ENCODE data around the gene TGFBR3. TPM values are rescaled to one million over a fixed set of nuclear protein-coding genes. Genes with fewer than 3 reads are reported as not detected.

The TGFBR3 gene
- total and polyA plus RNA-seq, 2 of the 8 experiments (the other 6 are each of a cell fraction or from before 2014, with no cell fraction given): 2.0 to 6.1 TPM

- POLR2A ChIA-PET (ENCODE audit: partially characterized antibody): no interaction called here
- no peak overlapping the region for H3K18ac ChIP-seq (ENCODE audit: extremely low read depth, low read length)
- TF ChIP-seq BACH1 (IDR thresholded peaks at IDR 0.05; ENCODE audit: low read length) (no peak), RBBP5 (IDR thresholded peaks at IDR 0.05; ENCODE audit: borderline replicate concordance, low read depth, low read length) (no peak), PHF8 (conservative IDR thresholded peaks at IDR 0.05; ENCODE audit: low read depth, low read length) (no peak), EP300 (IDR thresholded peaks at IDR 0.05; ENCODE audit: borderline replicate concordance in 1 of 2, low read depth in 2 of 2, low read length in 2 of 2) (no peak), BCL11A (IDR thresholded peaks at IDR 0.05; ENCODE audit: low read depth in 2 of 2, low read length in 2 of 2) (no peak), POLR2A (IDR thresholded peaks at IDR 0.05; ENCODE audit: control extremely low read depth in 1 of 2, low read depth in 2 of 2, low read length in 2 of 2) (no peak), CTBP2 (IDR thresholded peaks at IDR 0.05; ENCODE audit: borderline replicate concordance, insufficient read depth, insufficient read length, low read length) (no peak), TCF12 (IDR thresholded peaks at IDR 0.05; ENCODE audit: low read depth, low read length) (no peak), MAFK (IDR thresholded peaks at IDR 0.05; ENCODE audit: low read depth, low read length) (no peak), TBP (IDR thresholded peaks at IDR 0.05; ENCODE audit: low read depth, low read length) (no peak), YY1 (IDR thresholded peaks at IDR 0.05; ENCODE audit: low read depth, low read length) (no peak), USF2 (IDR thresholded peaks at IDR 0.05; ENCODE audit: low read length) (no peak)
- TF ChIP-seq, protein P1, sequence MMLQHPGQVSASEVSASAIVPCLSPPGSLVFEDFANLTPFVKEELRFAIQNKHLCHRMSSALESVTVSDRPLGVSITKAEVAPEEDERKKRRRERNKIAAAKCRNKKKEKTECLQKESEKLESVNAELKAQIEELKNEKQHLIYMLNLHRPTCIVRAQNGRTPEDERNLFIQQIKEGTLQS (IDR thresholded peaks at IDR 0.05; ENCODE audit: insufficient read depth, low read depth, low read length): no peak
These were observed 131.6 kb downstream of the TGFBR3 start for GRCh38 chr1:91754348-91754747.

More at GRCh38 chr1:91754348-91754747, 131.6 kb downstream of the TGFBR3 start:
- Histone ChIP-seq H3K36me3 (ENCODE audit: control insufficient read depth in 2 of 4, insufficient read depth in 4 of 4, low read length in 3 of 4) (no peaks in the 10 kb centered on the region), H2BK5ac (ENCODE audit: low read depth, low read length) (no peak overlapping the region), H2AK5ac (ENCODE audit: low read depth, low read length) (no peak overlapping the region), H2AFZ (ENCODE audit: low read length) (no peak overlapping the region), H2BK120ac (replicated peaks; ENCODE audit: low read depth, low read length) (no peak overlapping the region), H2BK20ac (ENCODE audit: low read length) (no peak overlapping the region), H3K27me3 (replicated peaks in 1 of 4; ENCODE audit: control insufficient read depth in 3 of 4, extremely low read depth in 1 of 4, insufficient read depth in 3 of 4, low read length in 3 of 4) (no peaks in the 10 kb centered on the region), H3K79me1 (ENCODE audit: low read depth, low read length) (no peaks in the 10 kb centered on the region), H3K4ac (replicated peaks; ENCODE audit: insufficient read length, low read depth, low read length) (no peak overlapping the region), H3K4me3 (ENCODE audit: extremely low read depth in 1 of 4, insufficient read depth in 2 of 4, low read depth in 3 of 4, low read length in 4 of 4) (no peak overlapping the region), H3K79me2 (ENCODE audit: control insufficient read depth in 1 of 2, insufficient read depth in 2 of 2, low read length in 2 of 2) (no peaks in the 10 kb centered on the region), H3K9me3 (ENCODE audit: insufficient read depth in 2 of 2, low read depth in 1 of 2, low read length in 1 of 2) (no peaks in the 10 kb centered on the region), H3K23me2 (ENCODE audit: low read depth, low read length) (no peaks in the 10 kb centered on the region), H3K9ac (replicated peaks in 1 of 4; ENCODE audit: extremely low read depth in 1 of 4, low read depth in 3 of 4, low read length in 3 of 4) (no peak overlapping the region), H3K14ac (ENCODE audit: insufficient read length) (no peak overlapping the region), H2BK12ac (ENCODE audit: low read depth, low read length) (no peak overlapping the region), H4K5ac (ENCODE audit: insufficient read length, low read depth, low read length) (no peak overlapping the region), H3K4me1 (replicated peaks in 1 of 4; ENCODE audit: control insufficient read depth in 3 of 4, insufficient read depth in 4 of 4, low read length in 3 of 4) (peaks cover 0 to 5% (median 2%) of the 10 kb centered on the region in 4 experiments; a peak in 1 of 7 replicates), H3K4me2 (ENCODE audit: insufficient read depth in 1 of 2, low read depth in 2 of 2, low read length in 2 of 2) (no peak overlapping the region), H3K56ac (replicated peaks; ENCODE audit: insufficient read length, low read depth, low read length) (no peak overlapping the region), H4K91ac (replicated peaks; ENCODE audit: insufficient read length, low read length) (no peak overlapping the region), H2BK15ac (ENCODE audit: low read length) (no peak overlapping the region), H3K27ac (ENCODE audit: low read depth, low read length) (no peak overlapping the region), H3K23ac (ENCODE audit: insufficient read length) (no peak overlapping the region), H4K20me1 (replicated peaks in 1 of 2; ENCODE audit: control insufficient read depth in 1 of 2, insufficient read depth in 2 of 2, low read length in 2 of 2) (no peaks in the 10 kb centered on the region), H4K8ac (ENCODE audit: extremely low read depth, insufficient read depth, low read length) (no peak overlapping the region)
- no peak for FAIRE-seq
- CTCF ChIA-PET (ENCODE audit: partially characterized antibody): interaction anchor here (0.6 to 1.0 kb wide), 2 partner anchors 10 to 719 kb away, joined by 3 to 5 read pairs; no protein-coding TSS in a partner anchor
- 85% methylated on average over 3 of the region's 3 CpGs; no CpG with 5 or more reads in 1 of the 2 experiments for WGBS, 2 experiments (ENCODE audit: extremely low coverage in 1 of 2, insufficient coverage in 1 of 2, insufficient read length in 1 of 2, insufficient replicate concordance in 2 of 2, low coverage in 1 of 2, low lambda C conversion rate in 2 of 2, missing lambda C conversion rate in 1 of 2)
- no peak for DNase-seq (ENCODE audit: low read depth in 1 of 2, low spot score in 2 of 2)

Measured in H1 (cell line).